A549 (cell line): ENCODE data around the gene PYGL. TPM values are rescaled to one million over a fixed set of nuclear protein-coding genes. Genes with fewer than 3 reads are reported as not detected.

ENCODE experiments used
- ATAC-seq, 2 experiments: fragments of 200-7000 bp in 1 of 2; fragments of >200 bp in 1 of 2; cut with Nextera tagmentation in 1 of 2; cut with Tn5 transposase in 1 of 2; 3 replicates each; pipeline versions ENCODE4 v1.8.0 to v1.9.1; 2018 to 2020; ENCODE audit warnings: mild to moderate bottlenecking in 1 of 2, moderate library complexity in 1 of 2
- CTCF ChIA-PET: fragments of 300-600 bp; sonication (Branson Sonifier 250); formaldehyde crosslinking; extraction: SDS; loops from one replicate; lab custom pipeline; 2021; ENCODE audit warnings: antibody characterized with exemption, inconsistent platforms; lab: Yijun Ruan, JAX
- POLR2A ChIA-PET: fragments of 350-600 bp; formaldehyde crosslinking; extraction: SDS; loops from one replicate; lab custom pipeline; 2021; ENCODE audit warnings: antibody characterized with exemption, inconsistent platforms; lab: Yijun Ruan, JAX
- DNase-seq, 2 experiments: peaks; one replicate each; pipeline versions ENCODE4 v3.0.0 to v3.0.0-alpha.2; 2011 to 2016; ENCODE audit warnings: low read depth in 1 of 2, low spot score in 1 of 2
- FAIRE-seq: peaks from 2 replicates; lab custom pipeline; 2011; peaks lifted over from hg19 to GRCh38; lab: Jason Lieb, UNC
- H3K27ac ChIP-seq, 2 experiments: fragments of >200 bp; sonication (Bioruptor Twin); formaldehyde crosslinking; 3 replicates each; pipeline ENCODE4 v1.5.1; 2016 to 2017
- H3K4me1 ChIP-seq: fragments of >200 bp; sonication (Bioruptor Twin); formaldehyde crosslinking; 3 replicates; pipeline ENCODE4 v1.6.1; 2016
- H3K4me2 ChIP-seq: fragments of >200 bp; sonication (Bioruptor Twin); formaldehyde crosslinking; 3 replicates; pipeline ENCODE4 v1.6.1; 2016
- H3K4me3 ChIP-seq: fragments of >200 bp; sonication (Bioruptor Twin); formaldehyde crosslinking; 3 replicates; pipeline ENCODE4 v1.5.1; 2016
- H3K9me3 ChIP-seq: fragments of >200 bp; sonication (Bioruptor Twin); formaldehyde crosslinking; 3 replicates; pipeline ENCODE4 v1.6.1; 2016
- CHD2 ChIP-seq: fragments of 150-350 bp; IDR thresholded peaks from 2 replicates; pipeline ENCODE4 v1.6.1; 2014; ENCODE audit warnings: low read length; ENCODE audit not compliant: partially characterized antibody
- CTCF ChIP-seq: fragments of >200 bp; sonication (Bioruptor Twin); formaldehyde crosslinking; IDR thresholded peaks from 3 replicates; pipeline ENCODE4 v1.5.1; 2016
- E2F6 ChIP-seq: IDR thresholded peaks from 2 replicates; pipeline ENCODE4 v1.6.1; 2012; ENCODE audit warnings: low read depth, borderline replicate concordance
- ELK1 ChIP-seq: fragments of 150-350 bp; IDR thresholded peaks from 2 replicates; pipeline ENCODE4 v1.6.1; 2014; ENCODE audit warnings: low read depth, mild to moderate bottlenecking, low read length
- FOXS1 ChIP-seq: fragments of 250-450 bp; sonication (Bioruptor Pico); IDR thresholded peaks from 2 replicates; pipeline ENCODE4 v1.5.0; 2020; ENCODE audit warnings: mild to moderate bottlenecking, moderate library complexity
- HEYL ChIP-seq: fragments of 250-450 bp; sonication (Bioruptor Pico); IDR thresholded peaks from 2 replicates; pipeline ENCODE4 v1.8.0; 2021; ENCODE audit warnings: mild to moderate bottlenecking, moderate library complexity
- HMGXB4 ChIP-seq: fragments of 250-450 bp; sonication (Bioruptor Pico); IDR thresholded peaks from 2 replicates; pipeline ENCODE4 v1.5.0; 2021; ENCODE audit warnings: mild to moderate bottlenecking, moderate library complexity, borderline replicate concordance
- HOXB5 ChIP-seq: fragments of 250-450 bp; sonication (Bioruptor Pico); IDR thresholded peaks from 2 replicates; pipeline ENCODE4 v1.5.0; 2020; ENCODE audit warnings: mild to moderate bottlenecking, moderate library complexity
- JUN ChIP-seq, 2 experiments: fragments of >200 bp; sonication (Bioruptor Twin); formaldehyde crosslinking; IDR thresholded peaks; 2 replicates in 1 of 2; 3 replicates in 1 of 2; pipeline ENCODE4 v1.6.1; 2016 to 2017
- KDM5A ChIP-seq: fragments of 200-600 bp; sonication (generic); IDR thresholded peaks from 2 replicates; pipeline ENCODE4 v1.6.1; 2016; ENCODE audit warnings: antibody characterized with exemption, mild to moderate bottlenecking
- MAFK ChIP-seq: fragments of 450-650 bp; IDR thresholded peaks from 2 replicates; pipeline ENCODE4 v1.6.1; 2014; ENCODE audit not compliant: partially characterized antibody
- MAX ChIP-seq: IDR thresholded peaks from 2 replicates; pipeline ENCODE4 v1.6.1; 2012
- MYC ChIP-seq: IDR thresholded peaks from 2 replicates; pipeline ENCODE4 v1.6.1; 2012; ENCODE audit warnings: mild to moderate bottlenecking, inconsistent platforms, low read length, improper control_type of control experiment, borderline replicate concordance
- NFE2L2 ChIP-seq: fragments of 150-350 bp; conservative IDR thresholded peaks from 2 replicates; pipeline ENCODE4 v1.6.1; 2014; ENCODE audit warnings: low read length
- NPAS2 ChIP-seq: fragments of 250-450 bp; sonication (Bioruptor Pico); IDR thresholded peaks from 2 replicates; pipeline ENCODE4 v1.8.0; 2022; ENCODE audit warnings: mild to moderate bottlenecking, moderate library complexity, borderline replicate concordance
- PBX3 ChIP-seq: IDR thresholded peaks from 2 replicates; pipeline ENCODE4 v1.6.1; 2012
- PHF8 ChIP-seq: fragments of 200-600 bp; sonication (generic); IDR thresholded peaks from 2 replicates; pipeline ENCODE4 v1.6.1; 2016; ENCODE audit warnings: low read depth, mild to moderate bottlenecking, antibody characterized with exemption, moderate library complexity, borderline replicate concordance
- RAD21 ChIP-seq, 2 experiments: fragments of >200 bp in 1 of 2; sonication (Bioruptor Twin) in 1 of 2; formaldehyde crosslinking in 1 of 2; IDR thresholded peaks in 1 of 2; conservative IDR thresholded peaks in 1 of 2; 2 replicates in 1 of 2; 3 replicates in 1 of 2; pipeline ENCODE4 v1.6.1; 2012 to 2018; ENCODE audit warnings: inconsistent platforms in 1 of 2
- SMC3 ChIP-seq: fragments of >200 bp; sonication (Bioruptor Twin); formaldehyde crosslinking; IDR thresholded peaks from 3 replicates; pipeline ENCODE4 v1.6.1; 2018; ENCODE audit warnings: inconsistent platforms
- TP53 ChIP-seq: fragments of 250-450 bp; sonication (Bioruptor Pico); IDR thresholded peaks from 2 replicates; pipeline ENCODE4 v1.5.0; 2021; ENCODE audit warnings: mild to moderate bottlenecking, moderate library complexity
- ZC3H11A ChIP-seq: fragments of 450-650 bp; IDR thresholded peaks from 2 replicates; pipeline ENCODE4 v1.6.1; 2014; ENCODE audit warnings: antibody characterized with exemption, mild to moderate bottlenecking
- ZNF302 ChIP-seq: fragments of 250-450 bp; sonication (Bioruptor Pico); IDR thresholded peaks from 2 replicates; pipeline ENCODE4 v1.9.0; 2021; ENCODE audit warnings: inconsistent platforms, mild to moderate bottlenecking, moderate library complexity
- WGBS: methylation state at CpG from one replicate; pipeline ENCODE4 v1.1.6; 2017; ENCODE audit errors: missing lambda C conversion rate; 5-methylcytosine and 5-hydroxymethylcytosine counted together
- polyA plus RNA-seq, 4 experiments: library from polyadenylated mRNA; depleted of rRNA in 3 of 4; stranded (reverse); fragments of >200 nt; fragmentation: RNase III in 1 of 4; extraction: RNeasy Plus Mini Kit Qiagen cat#74134 plus additional on column Dnase treatment in 1 of 4; gene quantifications; 2 replicates in 3 of 4; 3 replicates in 1 of 4; pipeline ENCODE4 v1.2.3, GENCODE V29; 2011 to 2017

The PYGL gene
- polyA plus RNA-seq, 2 of the 4 experiments (the other 2 are of a cell fraction): 112 to 122 TPM

GRCh38 chr14:50955373-50956043, 11.2 kb upstream of the PYGL start (continued):
- 0 out of 2 replicates have a peak, but pooled peaks have one; percentile 46 for TF ChIP-seq PBX3
- peak; percentile 26; the same call in 1 of the 2 replicates for TF ChIP-seq E2F6
- peak; percentile 52 to 58; a peak in 4 of 5 replicates for TF ChIP-seq JUN (IDR thresholded peaks at IDR 0.05)
- TF ChIP-seq CHD2: no peak
- TF ChIP-seq MAX: peak; percentile 66; the same call in 1 of the 2 replicates

- Histone ChIP-seq H3K4me1 (peaks cover 20% of the 10 kb centered on the region), H3K4me3 (peak overlapping the region; percentile 9; the same call in 1 of the 3 replicates), H3K9me3 (no peaks in the 10 kb centered on the region), H3K27ac (peak overlapping the region; percentile 89 to 92), H3K4me2 (peak overlapping the region; percentile 74)
- CTCF ChIA-PET: interaction anchor here (0.6 to 3.4 kb wide), 38 partner anchors 9 to 825 kb away, joined by 3 to 29 read pairs (median 4); partner anchors contain the start of genes PYGL, TMX1 and TRIM9
- DNase-seq: peak; percentile 61 to 79
- POLR2A ChIA-PET: interaction anchor here (0.8 to 3.2 kb wide), 9 partner anchors 10 to 395 kb away, joined by 3 to 33 read pairs (median 5); partner anchors contain the start of genes ATL1, PYGL, TMX1 and TRIM9
- ATAC-seq: peak; percentile 73 to 79; a peak in 5 of 6 replicates
- peak; percentile 76 for TF ChIP-seq CTCF
- peak; percentile 85 for TF ChIP-seq SMC3
- TF ChIP-seq MYC: no peak
- TF ChIP-seq RAD21 (conservative IDR thresholded peaks at IDR 0.05 in 1 of 2, IDR thresholded peaks at IDR 0.05 in 1 of 2): peak; percentile 80 to 83
- no peak for TF ChIP-seq ELK1
- WGBS: 0% methylated on average over 1 of the region's 1 CpG
- FAIRE-seq: no peak
Observed at GRCh38 chr14:50954811-50955372, 10.6 kb upstream of the PYGL start.

GRCh38 chr14:50953502-50953901, 9.2 kb upstream of the PYGL start:
- H3K27ac ChIP-seq: no peak overlapping the region; a peak in 1 of 6 replicates
- CTCF ChIA-PET: interaction anchor here (0.7 to 3.4 kb wide), 9 partner anchors 8 to 286 kb away, joined by 3 to 29 read pairs (median 4); partner anchors contain the start of genes PYGL and TMX1
- no peaks in the 10 kb centered on the region for H3K9me3 ChIP-seq
- POLR2A ChIA-PET: interaction anchor here (3.2 kb wide), 1 partner anchor 10 kb away, joined by 21 read pairs; the partner anchor contains the start of gene PYGL
- ATAC-seq: no peak
- H3K4me1 ChIP-seq: peaks cover 17% of the 10 kb centered on the region
- no peak overlapping the region for H3K4me3 ChIP-seq
- WGBS: 95% methylated on average over 1 of the region's 1 CpG
- no peak for DNase-seq
- FAIRE-seq: no peak
- no peak overlapping the region for H3K4me2 ChIP-seq
- no peak for TF ChIP-seq MAFK
- no peak for TF ChIP-seq HEYL (CRISPR knock-in tag)
- TF ChIP-seq MAX: no peak
- no peak for TF ChIP-seq HOXB5 (CRISPR knock-in tag)
- TF ChIP-seq FOXS1 (CRISPR knock-in tag): no peak
- no peak for TF ChIP-seq PBX3
- TF ChIP-seq NPAS2 (CRISPR knock-in tag): no peak
- no peak for TF ChIP-seq KDM5A
- TF ChIP-seq JUN (IDR thresholded peaks at IDR 0.05): no peak
- TF ChIP-seq E2F6: no peak
- no peak for TF ChIP-seq ZNF302 (CRISPR knock-in tag)
- no peak for TF ChIP-seq HMGXB4 (CRISPR knock-in tag)
- no peak for TF ChIP-seq PHF8
- no peak for TF ChIP-seq ZC3H11A
- no peak for TF ChIP-seq NFE2L2
- no peak for TF ChIP-seq TP53
